Activated CD8-positive, alpha-beta memory T cell treated with anti-CD3 and anti-CD28 coated beads for 36 hours (primary cell): ENCODE data around the gene CEACAM1. TPM values are rescaled to one million over a fixed set of nuclear protein-coding genes. Genes with fewer than 3 reads are reported as not detected.
"Not testable (repeated sequence)": the region's sequence is repeated elsewhere in the genome, so short reads cannot be mapped to it uniquely, and the experiment has no call there.

Experiments
- CTCF ChIA-PET: fragments of 350-600 bp; sonication (Branson Sonifier 250); formaldehyde crosslinking; loops from one replicate; lab custom pipeline; 2021; ENCODE audit warnings: antibody characterized with exemption; lab: Charles Lee
- POLR2A ChIA-PET: fragments of 350-600 bp; sonication (Branson Sonifier 250); formaldehyde crosslinking; loops from one replicate; lab custom pipeline; 2021; ENCODE audit warnings: antibody characterized with exemption; lab: Charles Lee
- total RNA-seq, 2 experiments: library from RNA; stranded (reverse); gene quantifications; one replicate each; pipeline ENCODE4 v1.2.3, GENCODE V29; 2021

CEACAM1 gene
- total RNA-seq, 2 experiments from 2014 or later: 0.55 to 1.2 TPM

DNA sequence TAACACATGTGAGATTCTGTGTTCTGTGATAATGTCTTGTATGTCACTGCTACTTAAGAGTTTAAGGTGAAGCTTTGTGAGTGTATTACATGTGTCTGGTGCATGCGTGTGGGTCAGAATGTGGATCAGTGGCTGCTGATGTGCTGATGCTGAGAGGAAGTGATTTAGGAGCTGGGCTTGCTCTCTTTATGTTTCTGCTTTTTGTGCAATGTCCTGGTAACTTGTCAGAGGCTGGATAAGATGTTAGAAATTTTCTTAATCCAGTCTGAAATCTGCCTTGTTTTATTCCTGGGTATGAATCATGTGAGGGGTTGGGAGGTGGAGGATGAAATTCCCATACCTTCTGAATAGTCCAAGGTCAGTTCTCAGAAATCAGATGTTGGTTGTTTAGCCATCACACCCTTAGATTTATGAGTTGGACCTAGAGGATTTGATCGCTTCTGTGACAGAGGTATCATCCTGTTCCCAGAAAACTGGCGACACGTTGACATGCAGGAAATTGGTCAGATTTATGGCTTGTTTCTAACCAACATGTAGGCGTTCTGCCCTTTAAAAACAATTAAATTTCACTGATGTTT lies 61.0 kb downstream of the CEACAM1 start:
- ChIA-PET CTCF (interaction anchor here (0.9 to 1.3 kb wide), 2 partner anchors 12 to 29 kb away, joined by 3 read pairs; no protein-coding TSS in a partner anchor), POLR2A (no interaction called here)

DNA sequence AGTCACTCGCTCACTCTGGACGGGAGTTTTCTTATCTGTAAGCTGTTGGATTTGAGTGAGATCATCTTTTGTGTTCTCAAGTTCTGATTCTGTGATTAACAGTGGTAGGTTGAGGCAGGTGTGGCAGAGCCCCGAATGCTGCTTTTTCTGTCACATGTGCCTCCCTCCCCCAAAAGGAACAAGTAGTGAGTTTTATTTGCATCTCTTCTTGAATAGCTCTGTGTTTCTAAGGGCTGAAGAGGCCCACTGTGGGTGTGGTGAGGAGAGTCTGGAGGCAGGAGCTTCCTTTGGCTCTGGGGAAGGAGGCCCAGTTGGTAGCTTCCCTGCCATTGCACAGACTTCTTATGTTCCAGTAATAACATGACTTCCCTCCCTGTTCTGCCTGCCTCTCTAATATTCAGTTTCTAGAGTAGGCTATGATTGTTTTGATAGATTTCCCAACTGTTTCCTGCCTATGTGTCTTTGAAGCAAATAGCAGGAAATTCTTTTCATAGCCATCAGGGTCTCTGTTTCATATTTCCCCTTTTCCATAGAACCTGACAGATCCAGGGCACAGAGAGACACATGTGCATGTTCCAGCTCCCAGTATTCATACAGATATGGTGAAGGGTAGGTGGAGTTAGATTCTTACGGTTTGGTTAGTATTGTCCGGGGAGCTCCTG lies 61.6 kb downstream of the CEACAM1 start:
- ChIA-PET CTCF (interaction anchor here (0.9 to 1.7 kb wide), 3 partner anchors 11 to 28 kb away, joined by 3 to 7 read pairs (median 3); no protein-coding TSS in a partner anchor), POLR2A (no interaction called here)

DNA sequence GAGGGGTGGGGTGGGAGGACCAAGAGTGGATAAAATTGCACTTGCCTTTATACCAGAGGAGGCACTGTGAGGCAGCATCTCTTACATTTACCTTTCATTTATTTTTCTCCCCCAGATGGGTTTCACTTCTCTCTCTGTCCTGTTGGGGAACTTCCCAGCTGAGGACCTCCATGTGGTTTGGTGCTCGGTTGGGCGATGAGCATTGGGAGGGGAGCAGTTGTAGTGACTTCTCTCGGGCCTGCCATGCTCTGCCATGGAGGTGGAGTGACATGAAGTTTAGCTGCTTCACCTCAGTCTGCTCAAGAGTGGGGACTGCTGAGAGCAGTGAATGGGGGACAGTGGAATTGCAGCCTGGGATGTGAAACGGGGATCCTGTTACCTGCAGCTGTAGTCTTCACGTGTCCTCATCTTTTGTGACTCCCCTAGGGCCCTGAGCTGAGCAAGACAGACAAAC lies 62.4 kb downstream of the CEACAM1 start:
- CTCF ChIA-PET: interaction anchor here (1.3 to 1.7 kb wide), 2 partner anchors 14 to 27 kb away, joined by 3 to 7 read pairs; no protein-coding TSS in a partner anchor
- POLR2A ChIA-PET: no interaction called here

DNA sequence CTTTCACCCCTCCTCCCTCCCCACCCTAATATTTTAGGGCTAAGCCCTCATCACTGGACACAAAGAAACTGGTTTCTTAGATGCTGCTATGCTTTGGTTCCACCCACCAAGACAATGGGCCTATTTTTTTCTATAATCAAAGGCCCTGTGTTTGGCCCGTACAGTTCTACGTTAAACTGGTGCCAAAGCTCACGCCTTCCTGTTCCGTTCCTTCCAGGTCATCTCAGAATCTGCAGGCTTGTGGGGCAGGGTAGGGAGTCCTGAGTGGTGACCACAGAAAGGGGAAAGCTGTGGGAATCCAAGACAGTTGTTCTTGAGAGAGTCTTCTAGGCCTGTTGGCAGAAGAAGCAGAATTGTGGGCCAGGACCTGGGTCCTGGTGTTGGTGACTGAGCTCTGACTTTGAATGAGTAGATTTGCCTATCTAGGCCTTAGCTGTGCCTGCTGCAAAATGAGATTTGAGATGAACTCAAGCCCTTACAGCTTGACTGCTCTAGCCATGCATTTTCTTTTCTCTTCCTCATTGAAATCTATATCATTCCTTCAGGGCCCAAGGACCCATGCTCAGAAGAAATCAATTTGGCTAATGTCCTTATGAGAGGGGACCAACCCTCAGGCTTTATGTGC lies 66.5 kb downstream of the CEACAM1 start:
- ChIA-PET CTCF (interaction anchor here (0.6 to 1.8 kb wide), 3 partner anchors 10 to 1292 kb away, joined by 3 to 4 read pairs (median 4); no protein-coding TSS in a partner anchor), POLR2A (no interaction called here)

DNA sequence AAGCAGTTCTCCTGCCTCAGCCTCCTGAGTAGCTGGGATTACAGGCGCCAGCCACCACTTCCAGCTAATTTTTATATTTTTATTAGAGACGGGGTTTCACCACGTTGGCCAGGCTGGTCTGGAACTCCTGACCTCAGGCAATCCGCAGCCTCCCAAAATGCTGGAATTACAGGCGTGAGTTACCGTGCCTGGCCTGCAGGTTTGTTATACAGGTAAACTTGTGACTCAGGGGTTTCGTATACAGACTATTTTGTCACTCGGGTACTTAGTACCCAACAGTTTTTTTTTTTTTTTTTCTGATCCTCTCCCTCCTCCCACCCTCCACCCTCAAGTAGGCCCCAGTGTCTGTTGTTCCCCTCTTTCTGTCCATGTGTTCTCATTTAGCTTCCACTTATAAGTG lies 67.0 kb downstream of the CEACAM1 start:
- CTCF ChIA-PET: interaction anchor here (0.6 to 1.8 kb wide), 2 partner anchors 10 to 1292 kb away, joined by 4 read pairs; no protein-coding TSS in a partner anchor
- POLR2A ChIA-PET: not testable (repeated sequence)

DNA sequence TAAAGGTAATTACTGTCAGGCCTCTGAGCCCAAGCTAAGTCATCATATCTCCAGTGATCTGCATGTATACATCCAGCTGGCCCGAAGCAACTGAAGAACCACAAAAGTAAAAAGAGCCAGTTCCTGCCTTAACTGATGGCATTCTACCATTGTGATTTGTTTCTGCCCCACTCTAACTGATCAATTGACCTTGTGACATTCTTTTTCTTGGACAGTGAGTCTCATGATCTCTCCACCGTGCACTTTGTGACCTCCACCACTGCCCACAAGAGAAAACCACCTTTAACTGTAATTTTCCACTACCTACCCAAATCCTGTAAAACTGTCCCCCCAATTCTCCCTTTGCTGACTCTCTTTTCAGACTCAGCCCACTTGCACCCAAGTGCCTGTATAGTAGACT lies 68.4 kb downstream of the CEACAM1 start:
- ChIA-PET CTCF (no interaction called here), POLR2A (no interaction called here)

Other genes starting within 250 kb of the CEACAM1 start
- gene PRR19, start 226.3 kb downstream of the CEACAM1 start, total RNA-seq: 1 to 10 TPM; 1.1 to 1.2 TPM
- gene PAFAH1B3, start 225.9 kb downstream of the CEACAM1 start, total RNA-seq: 10 to 100 TPM; 43.1 to 48.5 TPM
- 1 to 10 TPM in 1 of 2 experiments, under 1 TPM in 1; 0.34 to 1.0 TPM for gene TMEM145, start 215.2 kb downstream of the CEACAM1 start, total RNA-seq
- 10 to 100 TPM in 1 of 2 experiments, 1 to 10 TPM in 1; 9.0 to 10.4 TPM for gene MEGF8, start 202.8 kb downstream of the CEACAM1 start, total RNA-seq
- gene CNFN, start 138.2 kb downstream of the CEACAM1 start, total RNA-seq: not detected
- gene LIPE, start 101.1 kb downstream of the CEACAM1 start, total RNA-seq: 10 to 100 TPM; 27.6 to 28.8 TPM
- not detected for gene CXCL17, start 85.5 kb downstream of the CEACAM1 start, total RNA-seq
- gene CEACAM8, start 66.4 kb upstream of the CEACAM1 start, total RNA-seq: not detected
- not detected for gene PSG3, start 212.0 kb upstream of the CEACAM1 start, total RNA-seq
- not detected for gene PSG8, start 237.2 kb upstream of the CEACAM1 start, total RNA-seq